Heart left ventricle (tissue), 13 donors: Measurements from ENCODE around the gene SLC10A7.

Experiments used
- POLR2A ChIP-seq, 2 donors: fragments of 450-650 bp; IDR thresholded peaks; one replicate each; pipeline ENCODE4 v1.6.1; 2017; ENCODE audit warnings: antibody characterized with exemption in 2 of 2, mild to moderate bottlenecking in 2 of 2, moderate library complexity in 2 of 2
- TF ChIP-seq, protein P1 (sequence below), 12 donors: fragments of 200-600 bp; sonication (generic) in 4 of 12; IDR thresholded peaks; one replicate each; pipeline versions ENCODE4 v1.5.0 to v1.8.0; 2018 to 2022; ENCODE audit warnings: antibody characterized with exemption in 12 of 12, mild to moderate bottlenecking in 5 of 12
- donor health status: ischemic (EF 13 %, LVEDD 7.1; RV severe dilation, severe dysfunction).
- donor health status: DM: no; HTN: yes; CAD: no.
- donor health status: DM: no; HTN: no; CAD: no.
- donor health status: ischemic (EF 25% LVEDD 6.9; RV normal size, moderate dysfunction).
- donor health status: ischemic (EF 25% LVEDD 5.7; RV mildly dilated, moderate dysfunction).
- donor health status: ischemic (EF 35%, LVEDD 5.7; RV mildly dilated, moderate dysfunction).
- donor health status: nonischemic (EF 11% LVEDD 7.7; RV severe dilation, severe dysfunction).
- donor health status: DM: yes; HTN: yes; CAD: no.
- donor health status: PGD.
- donor health status: ischemic (EF 29% LVEDD 5.4; RV normal size, mild dysfunction).
- donor health status: nonischemic (EF 23%, LVEDD 6.1; RV moderate dilation, normal function).

GRCh38 chr4:146340798-146341197 lies 180.9 kb downstream of the SLC10A7 start:
- TF ChIP-seq, protein P1, sequence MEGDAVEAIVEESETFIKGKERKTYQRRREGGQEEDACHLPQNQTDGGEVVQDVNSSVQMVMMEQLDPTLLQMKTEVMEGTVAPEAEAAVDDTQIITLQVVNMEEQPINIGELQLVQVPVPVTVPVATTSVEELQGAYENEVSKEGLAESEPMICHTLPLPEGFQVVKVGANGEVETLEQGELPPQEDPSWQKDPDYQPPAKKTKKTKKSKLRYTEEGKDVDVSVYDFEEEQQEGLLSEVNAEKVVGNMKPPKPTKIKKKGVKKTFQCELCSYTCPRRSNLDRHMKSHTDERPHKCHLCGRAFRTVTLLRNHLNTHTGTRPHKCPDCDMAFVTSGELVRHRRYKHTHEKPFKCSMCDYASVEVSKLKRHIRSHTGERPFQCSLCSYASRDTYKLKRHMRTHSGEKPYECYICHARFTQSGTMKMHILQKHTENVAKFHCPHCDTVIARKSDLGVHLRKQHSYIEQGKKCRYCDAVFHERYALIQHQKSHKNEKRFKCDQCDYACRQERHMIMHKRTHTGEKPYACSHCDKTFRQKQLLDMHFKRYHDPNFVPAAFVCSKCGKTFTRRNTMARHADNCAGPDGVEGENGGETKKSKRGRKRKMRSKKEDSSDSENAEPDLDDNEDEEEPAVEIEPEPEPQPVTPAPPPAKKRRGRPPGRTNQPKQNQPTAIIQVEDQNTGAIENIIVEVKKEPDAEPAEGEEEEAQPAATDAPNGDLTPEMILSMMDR (IDR thresholded peaks at IDR 0.05): peak in 11 of 12 donors; percentile 15 to 55 (median 40)
- TF ChIP-seq POLR2A (IDR thresholded peaks at IDR 0.05): no peak
